ENCODE data around the gene TMEM69.

The TMEM69 gene, protein sequence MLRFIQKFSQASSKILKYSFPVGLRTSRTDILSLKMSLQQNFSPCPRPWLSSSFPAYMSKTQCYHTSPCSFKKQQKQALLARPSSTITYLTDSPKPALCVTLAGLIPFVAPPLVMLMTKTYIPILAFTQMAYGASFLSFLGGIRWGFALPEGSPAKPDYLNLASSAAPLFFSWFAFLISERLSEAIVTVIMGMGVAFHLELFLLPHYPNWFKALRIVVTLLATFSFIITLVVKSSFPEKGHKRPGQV

DNA sequence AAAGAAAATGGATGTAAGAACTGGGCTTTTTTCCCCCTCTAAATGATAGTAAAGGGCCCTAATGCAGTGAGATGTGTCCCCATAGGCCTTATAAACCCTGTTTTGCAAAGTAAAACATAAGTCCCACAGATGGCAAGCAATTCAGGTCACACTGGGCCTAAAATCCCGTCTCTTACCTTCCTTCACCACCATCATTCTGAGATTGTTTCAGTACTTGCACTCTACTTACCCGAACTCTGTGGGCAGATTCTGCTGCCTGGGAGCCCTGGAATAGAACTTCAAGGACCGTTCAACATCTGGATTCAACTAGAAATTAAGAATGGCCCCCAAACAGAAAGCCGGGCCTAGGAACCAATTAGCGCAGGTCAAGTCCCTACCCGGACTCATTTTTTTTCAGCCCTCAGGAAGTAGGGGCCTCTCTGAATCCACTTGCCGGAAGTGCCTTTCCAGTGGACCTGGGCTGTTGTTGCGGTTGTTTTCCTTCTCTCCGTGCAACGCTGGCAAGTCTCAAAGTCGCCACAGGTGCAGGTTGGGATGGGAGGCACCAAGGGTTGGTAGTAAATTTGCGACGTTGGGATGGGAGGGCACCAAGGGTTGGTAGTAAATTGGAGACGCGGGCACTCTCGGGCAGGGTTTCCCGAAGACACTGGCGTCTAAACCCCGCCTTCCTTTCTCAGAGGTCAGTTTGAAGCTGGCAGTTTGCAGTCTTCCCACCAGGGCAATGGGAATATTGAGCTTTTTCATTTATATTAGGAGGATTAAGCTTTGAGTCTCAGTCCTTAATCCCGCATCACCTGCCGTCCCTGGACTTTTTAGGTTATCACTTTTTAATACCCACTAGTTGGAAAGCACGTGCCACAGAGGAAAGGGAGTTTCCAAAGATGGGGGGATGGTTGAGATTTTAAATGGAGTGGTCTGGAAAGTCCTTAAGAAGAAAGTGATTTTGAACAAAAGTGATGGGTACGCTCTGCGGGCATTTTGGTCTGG is at the start of gene TMEM69:
TSS of gene TMEM69 (plus strand) at position 428 of the 987 bp plus-strand sequence. CDS start 2,888 bp downstream, outside the sequence.
- H3K4me1 Mint-ChIP-seq (ENCODE audit: low read depth) = peaks cover 18% of the 10 kb centered on the region
- H3K4me3 Mint-ChIP-seq = peak within 1 kb of the TSS; percentile 99
- no peaks in the 10 kb centered on the region for H3K27me3 Mint-ChIP-seq (ENCODE audit: low read depth)
- peak within 1 kb of the TSS; percentile 99 for H3K27ac Mint-ChIP-seq
- H3K36me3 Mint-ChIP-seq (ENCODE audit: low read depth) = peaks cover 23% of the 10 kb centered on the region
- no peaks in the 10 kb centered on the region for H3K9me3 Mint-ChIP-seq
- DNase-seq (ENCODE audit: low spot score) = peak; percentile 79

DNA sequence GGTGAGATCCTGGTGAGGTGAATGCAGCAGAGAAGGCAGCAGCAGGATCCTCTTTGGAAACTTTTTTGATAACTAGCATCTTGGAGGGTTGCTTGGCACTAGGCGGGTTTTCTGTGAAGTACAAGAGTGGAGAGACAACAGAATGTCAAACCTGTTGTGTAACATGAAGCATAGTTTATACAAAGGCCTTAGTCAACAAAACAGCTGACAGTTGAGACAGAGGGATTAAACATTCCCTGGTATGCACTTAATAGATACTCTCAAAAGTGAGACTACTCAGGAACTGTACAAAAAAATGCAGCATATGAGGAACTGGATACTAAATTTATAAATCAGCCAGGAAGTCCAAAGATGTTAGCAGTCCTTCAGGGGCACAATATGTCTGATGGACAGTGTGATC is 47.7 kb upstream of the TMEM69 start:
- no peaks in the 10 kb centered on the region for H3K4me1 Mint-ChIP-seq (ENCODE audit: low read depth)

DNA sequence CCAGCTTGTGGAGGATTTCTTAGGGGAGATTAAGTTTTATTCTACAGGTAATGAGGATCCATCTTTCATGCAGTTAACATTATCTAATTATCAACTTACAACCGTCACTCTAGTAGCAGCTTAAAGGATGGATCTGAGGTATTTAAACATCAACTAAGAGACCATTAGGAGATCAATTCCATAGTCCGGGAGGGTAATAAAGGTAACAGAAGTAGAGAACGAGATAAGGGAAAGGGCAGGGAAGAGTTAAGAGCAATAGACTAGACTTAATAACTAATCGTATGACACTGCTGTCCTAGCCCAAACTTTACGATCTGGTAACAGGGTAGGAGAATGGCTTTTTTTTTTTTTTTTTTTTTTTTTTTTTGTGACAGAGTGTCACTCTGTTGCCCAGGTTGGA is 44.7 kb upstream of the TMEM69 start:
- DNase-seq (ENCODE audit: low spot score) = no peak
- Mint-ChIP-seq H3K4me1 (ENCODE audit: low read depth) (no peaks in the 10 kb centered on the region), H3K27ac (no peak overlapping the region), H3K27me3 (ENCODE audit: low read depth) (no peaks in the 10 kb centered on the region), H3K9me3 (no peaks in the 10 kb centered on the region), H3K36me3 (ENCODE audit: low read depth) (peaks cover 24% of the 10 kb centered on the region), H3K4me3 (no peak overlapping the region)

More for the DNA sequence above, 47.7 kb upstream of the TMEM69 start:
- DNase-seq (ENCODE audit: low spot score) = no peak
- Mint-ChIP-seq H3K27me3 (ENCODE audit: low read depth) (no peaks in the 10 kb centered on the region), H3K36me3 (ENCODE audit: low read depth) (peaks cover 17% of the 10 kb centered on the region), H3K27ac (no peak overlapping the region), H3K9me3 (no peaks in the 10 kb centered on the region), H3K4me3 (no peak overlapping the region)

DNA sequence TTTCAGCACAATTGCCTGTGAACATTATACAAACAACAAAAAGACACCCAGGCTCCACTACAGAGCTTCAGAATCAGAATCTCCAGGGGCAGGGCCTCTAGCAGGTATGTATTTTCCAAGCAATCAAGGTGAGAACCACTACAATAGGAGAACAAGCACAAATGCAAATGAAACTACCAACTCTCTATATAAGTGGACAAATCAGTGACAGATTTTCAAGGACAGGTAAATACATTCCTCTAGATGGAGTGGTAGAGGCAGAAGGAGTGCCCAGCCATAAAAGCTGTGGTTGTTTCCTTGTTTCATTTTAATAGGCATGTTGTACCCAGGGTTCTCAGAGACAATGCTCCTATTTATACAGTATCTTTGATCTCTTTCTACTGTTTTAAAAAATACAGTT is 44.0 kb upstream of the TMEM69 start:
- no peak for DNase-seq (ENCODE audit: low spot score)
- no peaks in the 10 kb centered on the region for H3K4me1 Mint-ChIP-seq (ENCODE audit: low read depth)
- H3K4me3 Mint-ChIP-seq = no peak overlapping the region
- peaks cover 25% of the 10 kb centered on the region for H3K36me3 Mint-ChIP-seq (ENCODE audit: low read depth)
- H3K27ac Mint-ChIP-seq = no peak overlapping the region
- no peaks in the 10 kb centered on the region for H3K9me3 Mint-ChIP-seq
- H3K27me3 Mint-ChIP-seq (ENCODE audit: low read depth) = no peaks in the 10 kb centered on the region

DNA sequence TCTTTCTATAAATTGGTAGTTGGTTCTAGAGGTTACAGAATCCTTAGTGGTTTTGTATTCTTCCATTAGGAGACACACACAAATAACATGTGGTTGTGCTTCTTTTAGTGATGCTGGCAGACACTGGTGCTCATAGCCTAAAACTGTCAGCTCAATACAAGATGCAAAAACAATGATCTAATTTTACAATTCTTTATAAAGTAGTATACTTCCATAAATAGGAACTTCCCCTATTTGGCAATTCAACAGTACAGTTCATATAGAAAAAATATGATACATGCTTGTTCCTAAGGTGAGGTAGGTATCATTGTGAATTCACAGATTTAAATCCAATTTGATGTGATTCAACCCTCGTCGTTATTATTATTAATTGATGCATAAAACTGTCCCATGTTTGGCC is 43.3 kb upstream of the TMEM69 start:
- DNase-seq (ENCODE audit: low spot score) = no peak
- no peak overlapping the region for H3K4me3 Mint-ChIP-seq
- no peaks in the 10 kb centered on the region for H3K4me1 Mint-ChIP-seq (ENCODE audit: low read depth)
- H3K27me3 Mint-ChIP-seq (ENCODE audit: low read depth) = no peaks in the 10 kb centered on the region
- peaks cover 26% of the 10 kb centered on the region for H3K36me3 Mint-ChIP-seq (ENCODE audit: low read depth)
- no peaks in the 10 kb centered on the region for H3K9me3 Mint-ChIP-seq
- no peak overlapping the region for H3K27ac Mint-ChIP-seq

DNA sequence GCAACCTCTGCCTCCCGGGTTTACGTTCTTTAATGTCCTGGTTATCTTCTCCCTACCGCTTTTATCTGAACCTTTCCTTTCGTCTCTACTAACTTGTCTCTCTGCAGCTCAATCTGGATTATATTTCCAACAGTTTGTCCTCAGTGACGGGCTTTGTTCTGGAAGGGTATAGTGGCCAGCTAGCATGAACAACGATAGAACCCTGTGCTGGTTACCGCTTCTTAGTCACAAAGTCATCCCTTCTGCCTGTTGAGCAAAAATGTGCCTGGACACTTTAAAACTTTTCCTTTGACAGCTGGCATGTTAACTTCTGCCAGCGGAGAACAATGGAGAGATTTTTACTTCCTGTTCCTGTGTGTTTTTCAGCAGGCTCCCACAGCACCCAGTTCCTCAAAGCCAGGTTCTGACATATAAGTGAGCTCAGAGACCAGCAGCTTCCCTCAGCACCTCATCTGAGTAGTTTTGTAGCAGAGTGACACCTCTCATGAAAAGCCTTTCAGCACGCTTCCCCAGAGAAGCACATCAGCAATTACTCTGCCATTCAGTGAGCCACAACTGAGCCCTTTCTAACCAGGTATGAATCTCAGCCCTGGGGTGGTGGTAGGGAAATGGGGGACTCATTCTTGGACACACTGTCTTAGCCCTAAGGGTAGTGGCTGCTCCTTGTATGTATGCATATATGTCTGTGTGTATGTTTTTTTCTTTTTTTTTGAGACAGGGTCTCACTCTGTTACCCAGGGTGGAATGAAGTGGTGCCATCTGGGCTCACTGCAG is 40.5 kb upstream of the TMEM69 start:
- Mint-ChIP-seq H3K4me1 (ENCODE audit: low read depth) (no peaks in the 10 kb centered on the region), H3K27ac (no peak overlapping the region), H3K27me3 (ENCODE audit: low read depth) (no peaks in the 10 kb centered on the region), H3K36me3 (ENCODE audit: low read depth) (peaks cover 30% of the 10 kb centered on the region), H3K9me3 (no peaks in the 10 kb centered on the region), H3K4me3 (no peak overlapping the region)
- no peak for DNase-seq (ENCODE audit: low spot score)

DNA sequence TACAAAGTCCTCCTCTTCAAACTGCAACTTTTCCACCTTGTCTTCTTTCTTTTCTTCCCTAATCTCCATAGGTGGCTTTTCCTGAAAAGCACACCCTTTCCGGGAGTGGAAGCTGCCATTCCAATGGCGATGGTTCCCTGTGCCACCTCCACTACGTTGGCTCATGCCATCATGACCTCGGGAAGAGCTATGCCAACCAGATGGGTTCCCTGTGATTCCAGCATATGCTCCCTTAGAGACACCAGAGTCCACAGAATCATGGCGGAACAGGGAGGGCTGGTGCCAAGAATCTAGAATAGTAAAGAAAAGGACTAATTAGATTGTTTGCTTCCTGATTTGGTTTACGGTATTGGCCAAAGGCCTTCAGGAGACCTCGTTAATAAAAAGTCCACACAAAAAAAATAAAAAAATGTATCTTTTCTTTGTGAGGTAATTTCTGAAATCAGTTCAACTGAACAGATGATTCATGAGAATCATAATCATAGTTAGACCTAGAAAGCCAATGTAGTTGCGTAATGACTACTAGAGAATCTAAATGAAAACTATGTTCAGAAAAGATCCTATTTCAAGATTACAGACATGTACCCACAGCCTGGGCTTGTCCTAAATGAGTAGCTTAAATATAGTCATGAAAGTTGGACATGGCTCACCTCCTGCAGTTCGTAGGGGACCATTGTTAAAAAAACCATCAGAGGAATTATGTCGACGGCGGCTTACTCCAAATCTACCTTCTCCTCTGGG is 33.3 kb upstream of the TMEM69 start:
- Mint-ChIP-seq H3K27ac (no peak overlapping the region), H3K27me3 (ENCODE audit: low read depth) (no peaks in the 10 kb centered on the region), H3K4me1 (ENCODE audit: low read depth) (peaks cover 3% of the 10 kb centered on the region), H3K36me3 (ENCODE audit: low read depth) (peaks cover 65% of the 10 kb centered on the region), H3K4me3 (no peak overlapping the region), H3K9me3 (no peaks in the 10 kb centered on the region)
- peak; percentile 23 for DNase-seq (ENCODE audit: low spot score)

DNA sequence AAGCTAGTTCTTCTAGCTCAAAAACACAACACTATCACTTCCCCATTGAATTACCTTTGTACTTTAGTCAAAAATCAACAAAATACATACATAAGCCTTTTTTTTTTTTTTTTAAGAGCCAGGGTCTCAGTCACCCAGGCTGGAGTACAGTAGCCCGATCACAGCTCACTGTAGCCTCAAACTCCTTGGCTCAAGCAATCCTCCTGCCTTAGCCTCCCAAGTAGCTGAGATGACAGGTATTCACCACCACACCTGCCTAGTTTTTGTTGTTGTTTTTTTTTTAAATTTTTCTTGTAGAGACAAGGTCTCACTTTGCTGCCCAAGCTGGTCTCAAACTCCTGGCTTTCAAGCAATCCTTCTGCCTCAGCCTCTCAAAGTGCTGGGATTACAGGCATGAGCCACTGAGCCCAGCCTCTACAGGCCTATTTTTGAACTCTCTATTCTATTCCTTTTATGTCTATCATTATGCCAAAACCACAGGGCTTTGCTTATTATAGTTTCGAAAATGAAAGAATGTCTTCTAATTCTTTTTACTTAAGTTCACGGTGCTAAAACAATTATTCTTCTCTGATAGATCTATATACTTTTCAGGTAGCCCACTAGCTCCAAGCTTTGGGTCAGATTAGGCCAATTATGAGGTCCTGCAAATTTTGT is 31.3 kb upstream of the TMEM69 start:
- no peak for DNase-seq (ENCODE audit: low spot score)
- Mint-ChIP-seq H3K4me3 (no peak overlapping the region), H3K27me3 (ENCODE audit: low read depth) (no peaks in the 10 kb centered on the region), H3K36me3 (ENCODE audit: low read depth) (peaks cover 62% of the 10 kb centered on the region), H3K9me3 (no peaks in the 10 kb centered on the region), H3K4me1 (ENCODE audit: low read depth) (peaks cover 3% of the 10 kb centered on the region), H3K27ac (no peak overlapping the region)

DNA sequence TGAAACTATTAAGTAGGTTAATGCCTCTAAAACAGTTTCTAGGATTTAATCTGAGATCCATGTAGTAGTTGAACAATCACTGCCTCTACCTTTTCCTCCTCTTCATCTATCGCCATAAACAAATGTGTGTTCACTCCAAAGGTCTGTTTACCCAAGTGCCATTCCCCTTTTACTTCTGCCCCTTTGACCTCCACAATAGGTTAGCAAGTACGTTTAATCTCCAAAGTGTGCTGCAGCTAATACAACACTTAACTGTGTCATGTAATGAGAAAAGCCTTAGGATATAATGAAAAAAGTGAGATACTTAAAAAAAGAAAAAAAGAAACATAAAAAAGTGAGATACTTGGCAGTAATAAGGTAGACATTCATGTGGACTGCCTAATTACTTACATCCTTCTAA is 29.8 kb upstream of the TMEM69 start:
- H3K4me3 Mint-ChIP-seq = no peak overlapping the region
- no peaks in the 10 kb centered on the region for H3K9me3 Mint-ChIP-seq
- peaks cover 54% of the 10 kb centered on the region for H3K36me3 Mint-ChIP-seq (ENCODE audit: low read depth)
- no peak for DNase-seq (ENCODE audit: low spot score)
- H3K27ac Mint-ChIP-seq = no peak overlapping the region
- H3K27me3 Mint-ChIP-seq (ENCODE audit: low read depth) = no peaks in the 10 kb centered on the region
- peaks cover 5% of the 10 kb centered on the region for H3K4me1 Mint-ChIP-seq (ENCODE audit: low read depth)

DNA sequence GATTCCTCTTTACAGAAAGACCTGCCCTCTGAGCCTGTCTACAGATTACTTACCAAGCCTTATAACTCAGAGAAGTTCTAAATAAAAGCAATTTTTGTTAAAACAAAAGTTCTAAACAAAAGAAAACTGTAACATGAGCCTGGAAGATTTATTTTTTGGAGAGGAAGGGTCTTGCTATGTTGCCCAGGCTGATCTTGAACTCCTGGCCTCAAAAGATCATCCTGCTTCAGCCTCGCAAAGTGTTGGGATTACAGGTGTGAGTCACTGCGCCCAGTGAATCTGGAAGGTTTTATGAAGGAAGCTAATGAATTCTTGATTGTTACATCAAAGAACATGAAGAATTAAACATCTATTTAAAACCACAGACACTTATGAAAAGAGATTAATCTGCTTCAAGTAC is 28.8 kb upstream of the TMEM69 start:
- DNase-seq (ENCODE audit: low spot score) = no peak
- H3K4me1 Mint-ChIP-seq (ENCODE audit: low read depth) = peaks cover 5% of the 10 kb centered on the region
- H3K9me3 Mint-ChIP-seq = no peaks in the 10 kb centered on the region
- peaks cover 55% of the 10 kb centered on the region for H3K36me3 Mint-ChIP-seq (ENCODE audit: low read depth)
- H3K4me3 Mint-ChIP-seq = no peak overlapping the region
- H3K27ac Mint-ChIP-seq = no peak overlapping the region
- H3K27me3 Mint-ChIP-seq (ENCODE audit: low read depth) = no peaks in the 10 kb centered on the region

DNA sequence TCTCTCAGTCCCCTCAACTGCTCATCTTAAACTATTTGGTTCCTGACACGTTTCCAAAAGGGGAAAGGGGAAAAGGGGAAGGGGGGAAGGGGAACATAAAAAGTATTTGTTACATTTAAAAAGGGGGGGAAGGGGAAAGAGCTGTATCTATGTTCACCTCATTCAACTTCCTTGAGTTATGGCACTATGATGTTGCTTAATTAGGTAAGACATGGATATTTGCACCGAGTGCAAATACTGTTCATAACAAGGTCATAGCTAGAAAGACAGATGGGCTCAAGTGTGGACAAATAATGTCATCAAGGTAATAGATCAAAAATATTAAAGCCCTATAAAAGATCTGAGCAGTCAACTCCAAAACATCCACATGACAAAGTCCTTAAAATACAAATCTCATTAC is 27.6 kb upstream of the TMEM69 start:
- Mint-ChIP-seq H3K4me1 (ENCODE audit: low read depth) (peaks cover 2% of the 10 kb centered on the region), H3K4me3 (no peak overlapping the region), H3K27me3 (ENCODE audit: low read depth) (no peaks in the 10 kb centered on the region), H3K27ac (no peak overlapping the region), H3K9me3 (no peaks in the 10 kb centered on the region), H3K36me3 (ENCODE audit: low read depth) (peaks cover 48% of the 10 kb centered on the region)
- no peak for DNase-seq (ENCODE audit: low spot score)

DNA sequence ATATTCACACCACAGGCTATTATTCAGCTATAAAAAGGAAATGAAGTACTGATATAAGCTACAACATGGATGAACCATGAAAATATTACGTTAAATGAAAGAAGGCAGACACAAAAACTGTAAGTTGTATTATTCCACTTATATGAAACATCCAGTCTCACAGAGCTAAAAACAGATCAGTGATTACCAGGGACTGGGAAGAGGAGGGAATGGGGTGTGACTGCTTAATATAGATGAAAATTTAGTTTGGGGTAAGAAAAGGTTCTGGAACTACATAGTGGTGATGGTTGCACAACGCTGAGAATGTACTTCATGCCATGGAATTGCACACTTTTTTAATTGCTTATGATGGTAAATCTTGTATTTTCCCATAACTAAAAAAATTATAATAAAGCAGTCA is 21.1 kb upstream of the TMEM69 start:
- Mint-ChIP-seq H3K4me3 (no peak overlapping the region), H3K27me3 (ENCODE audit: low read depth) (no peaks in the 10 kb centered on the region), H3K27ac (no peak overlapping the region), H3K4me1 (ENCODE audit: low read depth) (peaks cover 7% of the 10 kb centered on the region), H3K36me3 (ENCODE audit: low read depth) (peaks cover 12% of the 10 kb centered on the region), H3K9me3 (no peaks in the 10 kb centered on the region)
- no peak for DNase-seq (ENCODE audit: low spot score)

Data from T-helper 2 cell treated with Interferon-gamma antibody and Interleukin-4, amounts not matched to agents 5 μg/mL and 100 μg/mL, for 36 hours (primary cell).